Measurements from ENCODE around the gene ATP2B2.
"Not testable (repeated sequence)": the region's sequence is repeated elsewhere in the genome, so short reads cannot be mapped to it uniquely, and the experiment has no call there.

Gene ATP2B2

DNA sequence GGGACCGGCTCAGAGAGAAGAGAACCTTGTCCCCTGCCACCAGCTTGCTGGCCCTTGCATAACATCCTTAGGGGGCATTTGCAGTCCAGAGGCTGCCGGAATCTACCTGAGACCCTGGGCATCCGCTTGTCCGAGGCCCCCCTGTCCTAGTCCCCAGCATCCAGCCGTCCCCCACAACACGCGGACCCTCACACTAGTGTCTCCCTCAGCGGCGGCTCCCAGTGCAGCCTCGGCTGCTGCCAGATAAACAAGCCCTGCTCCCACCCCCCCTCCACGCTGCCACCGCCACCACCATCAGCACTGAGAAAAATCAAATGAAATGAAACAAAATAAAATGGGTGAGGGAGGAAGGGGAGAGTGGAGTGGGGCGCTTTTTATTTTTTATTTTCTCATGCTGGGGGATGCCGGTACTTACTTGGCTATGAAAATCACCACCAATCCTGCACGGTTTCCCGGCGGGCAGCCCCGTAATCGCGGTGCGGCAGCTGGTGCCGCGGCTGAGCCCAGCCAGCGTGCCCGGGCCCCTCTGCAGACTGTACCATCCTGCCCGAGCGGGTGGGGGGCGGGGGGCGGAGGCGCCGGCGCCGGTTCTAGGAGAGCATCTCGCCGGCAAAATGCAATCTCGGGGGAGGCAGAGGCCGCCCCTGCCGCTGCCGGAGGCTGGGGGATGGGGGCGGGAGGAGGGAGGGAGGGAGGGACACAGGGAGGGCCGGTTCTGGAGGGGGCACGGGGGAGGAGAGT, at the start of gene ATP2B2:
Gene ATP2B2 (minus strand): TSS at position 537 of the 741 bp plus-strand sequence. CDS start 56,043 bp downstream, outside the sequence.
- DNase-seq: no peak

- DNase-seq: no peak
Observed at GRCh38 chr3:10554746-10555145, 49.4 kb upstream of the ATP2B2 start.

GRCh38 chr3:10554236-10554611, 48.8 kb upstream of the ATP2B2 start:
- no peak for DNase-seq

GRCh38 chr3:10553591-10554235, 48.3 kb upstream of the ATP2B2 start:
- no peak for DNase-seq

- no peak for DNase-seq
Observed at GRCh38 chr3:10552631-10552943, 47.2 kb upstream of the ATP2B2 start.

DNA sequence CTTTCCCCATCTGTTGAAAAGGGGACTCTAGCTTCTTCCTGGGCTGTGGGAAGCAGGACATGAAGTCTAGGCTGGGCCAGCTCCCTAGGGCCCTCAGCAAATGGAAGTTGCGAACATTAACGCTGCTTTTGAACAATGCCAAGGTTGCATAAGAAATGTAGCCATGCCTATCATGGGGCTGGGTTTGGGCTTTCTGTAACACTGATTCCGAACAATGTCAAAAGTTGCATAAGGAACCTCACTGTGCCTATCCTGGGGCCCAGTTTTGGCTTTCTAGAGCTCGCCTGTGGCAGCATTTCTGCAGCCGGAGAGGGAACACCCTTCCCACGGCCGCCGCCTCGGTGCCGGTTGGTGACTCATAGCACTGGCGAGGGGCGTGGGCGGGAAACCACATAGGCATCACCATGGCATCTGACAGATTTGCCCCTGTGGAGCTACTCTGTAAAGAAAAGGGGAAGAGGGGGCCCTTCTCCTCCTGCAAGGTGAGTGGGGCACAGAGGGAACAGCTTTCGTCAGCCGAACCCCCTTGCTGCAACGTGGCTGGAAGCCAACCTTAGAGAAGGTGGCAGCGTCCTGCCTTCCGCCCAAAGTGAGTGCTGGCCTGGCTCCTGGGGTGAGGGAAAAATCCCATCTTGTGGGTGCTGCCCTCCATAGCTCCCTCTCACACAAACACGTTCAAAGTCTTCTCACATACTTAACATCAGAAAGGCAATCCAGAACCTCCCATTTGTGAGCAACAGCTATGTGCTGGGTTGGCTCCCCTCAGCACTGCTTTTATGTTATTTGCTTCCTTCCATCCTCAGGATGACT, 46.6 kb upstream of the ATP2B2 start:
- no peak for DNase-seq

GRCh38 chr3:10551139-10551538, 45.8 kb upstream of the ATP2B2 start:
- no peak for DNase-seq

DNA sequence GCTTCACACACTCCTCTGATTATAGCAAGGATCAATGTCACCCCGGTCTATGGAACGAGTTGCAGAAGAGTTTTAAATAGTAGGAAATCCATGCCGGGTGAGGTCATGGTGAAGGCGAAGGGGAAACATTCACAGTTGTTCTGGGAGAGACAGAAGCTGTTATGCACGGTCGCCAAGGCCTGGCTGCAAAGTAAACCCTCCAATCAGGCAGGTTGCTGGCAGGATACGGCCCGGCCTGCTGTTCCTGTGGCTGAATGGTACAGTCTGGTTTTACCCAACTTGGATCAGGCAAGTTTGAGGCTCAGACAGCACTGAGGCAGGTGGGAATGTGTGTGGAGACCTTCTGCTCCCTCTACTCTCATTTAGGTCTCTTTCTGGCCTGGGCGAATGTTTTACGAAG, 45.3 kb upstream of the ATP2B2 start:
- no peak for DNase-seq

GRCh38 chr3:10549617-10550230, 44.3 kb upstream of the ATP2B2 start:
- no peak for DNase-seq

GRCh38 chr3:10548992-10549391, 43.6 kb upstream of the ATP2B2 start:
- DNase-seq: no peak

GRCh38 chr3:10547841-10548783, 42.7 kb upstream of the ATP2B2 start:
- no peak for DNase-seq

- DNase-seq: no peak
Observed at GRCh38 chr3:10547413-10547812, 42.0 kb upstream of the ATP2B2 start.

GRCh38 chr3:10546820-10547263, 41.5 kb upstream of the ATP2B2 start:
- no peak for DNase-seq

- no peak for DNase-seq
Observed at GRCh38 chr3:10546181-10546624, 40.8 kb upstream of the ATP2B2 start.

GRCh38 chr3:10542518-10542917, 37.1 kb upstream of the ATP2B2 start:
- no peak for DNase-seq

GRCh38 chr3:10540347-10540746, 35.0 kb upstream of the ATP2B2 start:
- not testable (repeated sequence) for DNase-seq

DNA sequence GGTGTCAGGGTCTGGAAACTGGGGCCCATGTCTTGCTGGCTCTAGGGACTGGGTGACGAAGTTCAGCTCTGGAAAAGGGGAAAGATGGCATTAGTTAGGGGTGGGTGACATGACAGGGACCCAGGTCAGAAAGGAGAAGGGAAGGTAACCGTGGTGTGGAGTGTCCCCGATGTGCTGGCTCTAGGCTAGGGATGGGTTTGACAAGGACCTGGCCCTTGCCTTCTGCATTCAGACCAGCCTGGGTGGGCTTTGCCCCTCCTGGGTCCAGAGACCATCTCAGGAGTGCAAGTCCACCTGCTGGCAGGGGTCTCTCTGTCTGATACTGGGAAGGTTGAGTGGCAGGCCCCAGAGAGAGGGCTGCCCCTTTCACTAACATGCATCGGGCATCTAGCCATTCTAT, 28.7 kb upstream of the ATP2B2 start:
- no peak for DNase-seq

- no peak for DNase-seq
Observed at GRCh38 chr3:10533737-10534023, 28.3 kb upstream of the ATP2B2 start.

DNA sequence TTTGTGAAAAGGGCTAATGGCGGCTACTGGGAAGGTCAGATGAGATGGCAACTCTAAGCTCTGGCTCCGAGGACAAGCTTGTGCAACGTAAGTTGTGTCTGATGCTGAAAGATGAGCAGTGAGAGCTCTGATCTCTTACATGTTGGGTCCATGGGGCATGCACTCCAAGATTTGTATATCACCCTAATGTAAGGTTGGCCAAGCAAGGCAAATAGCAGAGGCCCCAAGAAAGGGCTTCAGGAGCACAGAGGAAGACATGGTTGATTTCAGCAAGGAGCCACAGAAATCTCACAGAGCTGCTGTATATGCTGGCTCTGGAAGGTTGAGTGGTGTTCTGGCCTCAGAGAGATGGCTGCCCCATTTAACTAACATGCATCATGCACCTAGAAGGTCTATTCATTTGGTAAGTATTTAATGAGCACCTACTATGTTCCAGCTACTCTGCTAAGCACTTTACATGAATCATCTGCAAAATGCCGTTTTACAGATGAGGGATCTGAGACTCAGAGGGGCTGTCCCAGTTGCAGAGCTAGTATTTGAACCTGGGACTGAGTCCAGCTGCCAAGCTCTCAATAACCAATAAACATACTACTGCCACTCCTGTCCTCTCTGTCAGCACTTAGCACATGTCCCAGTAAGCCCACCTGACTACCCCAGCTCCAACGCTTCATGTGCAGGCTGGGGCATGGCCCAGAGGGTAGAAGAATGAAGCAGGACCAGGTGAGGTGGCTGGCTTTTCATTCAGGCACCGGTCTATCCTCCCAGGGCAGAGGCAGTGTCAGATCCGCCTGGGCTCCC, 27.8 kb upstream of the ATP2B2 start:
- no peak for DNase-seq

- DNase-seq: no peak
Observed at GRCh38 chr3:10531031-10531430, 25.6 kb upstream of the ATP2B2 start.

GRCh38 chr3:10530241-10530640, 24.9 kb upstream of the ATP2B2 start:
- DNase-seq: no peak

GRCh38 chr3:10529809-10530208, 24.4 kb upstream of the ATP2B2 start:
- no peak for DNase-seq

Data from kidney glomerular epithelial cell (primary cell).